DMS 273 (cell line): Measurements from ENCODE around the gene KISS1.
A peak's percentile ranks its signal among the peaks of the same experiment; 100 is the strongest.
"Not testable (repeated sequence)": the region's sequence is repeated elsewhere in the genome, so short reads cannot be mapped to it uniquely, and the experiment has no call there.

Experiments used
- DNase-seq: peaks from one replicate; lab custom pipeline; 2025; ENCODE audit not compliant: unreplicated experiment; lab: John Stamatoyannopoulos, UW

KISS1 gene

GRCh38 chr1:204196068-204196795 is at the start of gene KISS1:
Gene KISS1, minus strand, starts transcription at chr1:204196491. Its CDS starts 3,615 bp downstream, at chr1:204192876.
- DNase-seq: no peak

GRCh38 chr1:204242920-204243319 is 46.6 kb upstream of the KISS1 start:
- DNase-seq: no peak

- DNase-seq: no peak
These were observed 45.6 kb upstream of the KISS1 start for GRCh38 chr1:204241914-204242313.

GRCh38 chr1:204241050-204241449 is 44.8 kb upstream of the KISS1 start:
- DNase-seq: peak; percentile 28

- DNase-seq: no peak
These were observed 43.9 kb upstream of the KISS1 start for GRCh38 chr1:204240233-204240632.

- DNase-seq: not testable (repeated sequence)
These were observed 43.1 kb upstream of the KISS1 start for GRCh38 chr1:204239401-204239800.

- DNase-seq: not testable (repeated sequence)
These were observed 42.2 kb upstream of the KISS1 start for GRCh38 chr1:204238520-204238919.

- DNase-seq: not testable (repeated sequence)
These were observed 41.2 kb upstream of the KISS1 start for GRCh38 chr1:204237515-204237914.

GRCh38 chr1:204232526-204232925 is 36.2 kb upstream of the KISS1 start:
- DNase-seq: no peak

GRCh38 chr1:204230211-204230610 is 33.9 kb upstream of the KISS1 start:
- no peak for DNase-seq

GRCh38 chr1:204228896-204229295 is 32.6 kb upstream of the KISS1 start:
- no peak for DNase-seq

GRCh38 chr1:204227996-204228785 is 31.9 kb upstream of the KISS1 start:
- DNase-seq: no peak

- DNase-seq: no peak
These were observed 31.1 kb upstream of the KISS1 start for GRCh38 chr1:204227351-204227750.

GRCh38 chr1:204225841-204226735 is 29.8 kb upstream of the KISS1 start:
- DNase-seq: no peak

GRCh38 chr1:204224655-204225054 is 28.4 kb upstream of the KISS1 start:
- no peak for DNase-seq

GRCh38 chr1:204223129-204223860 is 27.0 kb upstream of the KISS1 start:
- no peak for DNase-seq

GRCh38 chr1:204222764-204223055 is 26.4 kb upstream of the KISS1 start:
- DNase-seq: no peak

- DNase-seq: no peak
These were observed 25.9 kb upstream of the KISS1 start for GRCh38 chr1:204222006-204222763.

GRCh38 chr1:204221271-204221670 is 25.0 kb upstream of the KISS1 start:
- DNase-seq: no peak

- DNase-seq: no peak
These were observed 23.8 kb upstream of the KISS1 start for GRCh38 chr1:204219971-204220616.
